Stimulated activated CD4-positive, alpha-beta T cell treated with anti-CD3 and anti-CD28 coated beads, Interleukin-1b, Interleukin-23, amount 100 ng/mL, for 4 hours (primary cell): Measurements from ENCODE around the gene CELF4.

Source experiments
- DNase-seq, 2 donors: peaks; one replicate each; pipeline ENCODE4 v3.0.0-alpha.2; 2020; ENCODE audit warnings: low read depth in 2 of 2

Gene CELF4

GRCh38 chr18:37565101-37565976 lies at the start of gene CELF4:
TSS of gene CELF4 (minus strand) at chr18:37565798.
- no peak for DNase-seq

- DNase-seq = no peak
These were observed 47.6 kb upstream of the CELF4 start for GRCh38 chr18:37613253-37613565.

GRCh38 chr18:37612524-37613252 lies 47.1 kb upstream of the CELF4 start:
- no peak for DNase-seq

DNA sequence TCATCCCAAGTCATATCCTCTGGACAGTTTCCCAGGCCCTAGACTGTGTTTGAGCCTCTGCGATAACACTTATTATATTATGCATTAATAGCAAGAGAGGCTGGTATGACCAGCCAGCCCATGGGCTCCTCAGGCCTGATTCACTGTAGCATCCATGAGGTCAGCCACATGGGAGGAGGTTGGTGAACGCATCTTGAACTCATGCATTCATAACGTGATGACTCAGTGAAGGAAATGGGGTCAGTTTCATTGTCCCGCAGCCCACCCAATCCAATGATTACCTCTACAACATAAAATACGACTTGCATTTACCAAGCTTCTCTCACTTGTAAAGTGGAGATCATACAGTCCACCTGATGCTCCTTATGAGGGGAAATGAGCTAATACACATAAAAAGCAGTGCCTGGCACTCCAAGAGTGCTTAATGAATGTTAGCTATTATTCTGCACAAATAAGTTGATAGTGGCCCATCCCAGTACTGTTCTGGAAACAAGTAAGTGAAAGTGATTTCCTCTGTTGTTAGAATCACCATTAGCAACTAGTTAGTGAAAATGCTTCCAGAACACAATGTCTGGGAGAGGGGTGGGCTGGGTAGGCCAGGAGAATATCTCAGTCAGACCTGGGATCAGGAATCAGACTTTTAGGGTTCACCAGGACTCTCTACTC lies 46.1 kb upstream of the CELF4 start:
- no peak for DNase-seq

DNA sequence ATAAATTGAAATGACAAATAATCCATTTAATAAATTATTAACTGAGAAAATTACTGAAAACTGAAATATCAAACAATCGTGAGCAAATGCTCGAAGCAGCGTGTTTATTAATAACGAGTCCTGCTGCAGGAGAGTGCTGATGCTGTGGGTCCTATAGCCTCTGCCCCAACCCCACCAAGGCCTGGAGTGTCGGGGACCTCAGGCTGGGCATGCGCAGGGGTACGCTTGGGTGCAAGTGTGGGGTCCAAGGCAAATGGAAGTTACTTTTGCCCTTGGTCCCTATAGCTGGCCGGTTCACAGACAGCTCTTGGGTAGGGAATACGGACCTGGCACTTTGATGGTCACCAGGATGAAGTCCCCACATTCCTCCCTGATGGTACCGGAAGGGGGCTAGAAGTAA lies 43.3 kb upstream of the CELF4 start:
- no peak for DNase-seq

DNA sequence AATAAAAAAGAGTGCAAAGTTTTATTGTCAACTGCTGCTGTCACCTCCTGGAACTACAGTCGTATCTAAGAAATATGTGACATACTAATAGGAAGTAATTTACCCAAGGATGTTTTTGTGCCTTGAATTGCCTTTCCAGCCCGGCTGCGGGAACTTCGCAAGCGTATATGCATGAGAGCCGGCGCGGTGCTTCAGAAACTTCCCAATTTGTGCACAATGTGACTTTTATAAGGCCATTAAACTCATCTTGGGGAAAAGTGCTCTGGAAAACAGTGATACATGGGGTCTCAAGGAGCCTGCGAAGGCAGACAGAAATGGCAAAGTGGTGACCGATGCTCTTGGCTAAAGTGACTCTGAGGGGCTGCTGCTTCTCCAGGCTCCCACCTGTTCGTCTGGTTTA lies 41.7 kb upstream of the CELF4 start:
- no peak for DNase-seq

- no peak for DNase-seq
These were observed 38.4 kb upstream of the CELF4 start for GRCh38 chr18:37604032-37604431.

DNA sequence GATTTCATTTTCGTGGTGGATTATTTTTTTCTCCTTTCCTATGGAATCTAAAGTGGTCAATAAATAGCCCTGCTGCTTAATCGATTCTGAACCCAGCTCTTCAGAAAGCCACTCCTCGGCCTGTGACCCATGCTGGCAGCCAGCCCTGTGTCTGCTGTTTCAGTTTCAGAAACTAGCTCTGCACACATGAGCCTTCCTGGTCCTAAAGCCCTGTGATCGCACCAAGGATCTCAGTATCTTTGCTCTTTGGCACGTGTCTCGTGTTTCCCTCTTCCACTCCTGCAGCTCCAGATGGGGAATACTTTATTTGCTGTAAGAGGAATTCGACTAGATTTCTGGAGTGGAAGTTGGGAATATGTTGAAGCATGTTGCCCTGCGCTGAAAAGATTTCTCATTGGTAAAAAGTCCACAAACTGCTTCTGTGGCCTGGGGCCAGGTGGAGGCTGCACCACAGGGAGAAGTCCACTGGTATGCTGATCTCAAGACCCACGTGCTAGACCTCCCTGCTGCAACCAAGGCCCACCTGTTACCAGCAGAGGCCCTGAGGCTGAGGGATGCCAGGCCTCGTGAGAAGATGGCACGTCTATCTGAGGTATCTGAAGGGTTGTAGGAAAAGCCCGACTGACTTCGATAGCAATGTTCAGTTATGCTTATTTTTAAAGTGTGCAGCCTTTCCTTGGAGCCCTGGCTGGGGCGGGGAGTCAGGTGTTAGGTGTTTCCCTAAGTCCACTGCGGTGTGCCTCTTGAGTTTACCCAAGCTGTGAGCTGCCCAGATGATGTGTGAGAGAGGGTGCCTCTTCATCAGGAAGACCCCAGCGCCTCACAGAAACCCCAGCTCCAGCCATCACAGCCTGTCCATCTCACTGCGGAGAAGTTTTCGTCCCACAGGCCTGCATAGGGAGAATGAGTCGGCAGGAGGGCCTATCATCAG lies 33.6 kb upstream of the CELF4 start:
- no peak for DNase-seq

- DNase-seq = no peak
These were observed 32.8 kb upstream of the CELF4 start for GRCh38 chr18:37598396-37598795.

DNA sequence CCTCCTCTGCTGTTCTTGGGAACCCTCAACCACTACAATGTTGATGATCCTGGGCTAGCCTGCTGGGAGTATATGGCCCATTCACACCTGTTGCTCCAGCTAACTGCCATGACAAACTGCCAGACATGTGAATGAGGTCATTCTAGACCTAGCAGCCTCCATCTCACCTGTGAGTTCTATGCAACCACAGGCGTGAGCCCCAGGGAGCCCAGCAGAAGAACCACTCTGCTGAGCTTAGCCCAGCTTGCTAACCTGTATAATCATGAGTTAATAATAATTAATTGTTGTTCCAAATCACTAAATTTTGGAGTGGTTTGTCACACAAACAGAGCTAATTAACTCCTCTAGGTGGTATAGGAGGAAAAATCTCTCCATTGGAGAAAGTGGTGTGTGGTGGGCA lies 24.7 kb upstream of the CELF4 start:
- no peak for DNase-seq

- no peak for DNase-seq
These were observed 22.7 kb upstream of the CELF4 start for GRCh38 chr18:37588289-37588688.

DNA sequence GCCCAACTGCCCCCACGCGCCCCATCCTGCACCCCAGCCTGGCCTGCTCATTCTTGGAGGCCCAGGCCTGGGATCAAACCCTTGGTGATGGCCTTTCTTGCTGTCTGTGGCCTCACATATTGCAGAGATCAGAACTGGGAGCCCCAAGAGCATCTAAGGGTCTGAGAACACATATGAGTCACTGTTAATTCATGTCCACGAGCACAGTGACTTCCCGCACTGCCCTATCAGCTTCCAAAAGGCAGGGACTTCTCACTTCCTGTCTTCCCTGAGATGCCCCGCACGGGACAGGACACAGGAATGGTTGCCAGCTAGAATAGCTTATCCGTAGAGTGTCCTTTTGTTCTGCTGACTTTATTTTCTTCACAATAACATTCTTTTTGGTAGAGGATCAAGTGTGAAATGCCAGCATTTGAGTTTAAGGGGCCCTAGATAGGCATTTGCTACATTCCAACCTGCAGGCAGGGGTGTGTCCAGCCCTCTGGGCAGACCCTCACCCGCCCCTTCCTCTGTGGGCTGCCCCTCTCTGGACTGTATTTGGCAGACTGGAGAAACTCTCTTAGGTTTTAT lies 21.1 kb upstream of the CELF4 start:
- DNase-seq = no peak

GRCh38 chr18:37584952-37585695 lies 19.5 kb upstream of the CELF4 start:
- no peak for DNase-seq

DNA sequence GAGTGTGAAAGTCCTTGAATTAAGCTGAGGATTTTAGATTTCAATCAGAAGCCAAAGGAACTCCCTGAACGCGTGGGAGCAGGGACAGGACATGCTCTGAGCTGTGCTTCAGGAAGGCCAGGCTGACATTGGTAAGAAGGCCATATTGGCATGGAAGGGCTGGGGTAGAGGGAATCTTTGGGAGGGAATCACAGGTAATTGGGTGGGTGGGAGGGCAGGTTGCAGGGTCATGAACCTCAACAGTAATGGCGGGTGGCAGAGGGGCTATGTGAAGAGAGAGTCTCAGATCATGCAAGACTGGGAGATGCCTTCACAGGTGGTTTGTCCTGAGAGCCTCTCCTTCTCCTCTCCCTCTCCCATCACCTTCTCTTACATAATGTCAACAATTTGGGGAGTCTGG lies 18.6 kb upstream of the CELF4 start:
- no peak for DNase-seq

GRCh38 chr18:37582261-37582660 lies 16.7 kb upstream of the CELF4 start:
- DNase-seq = no peak

DNA sequence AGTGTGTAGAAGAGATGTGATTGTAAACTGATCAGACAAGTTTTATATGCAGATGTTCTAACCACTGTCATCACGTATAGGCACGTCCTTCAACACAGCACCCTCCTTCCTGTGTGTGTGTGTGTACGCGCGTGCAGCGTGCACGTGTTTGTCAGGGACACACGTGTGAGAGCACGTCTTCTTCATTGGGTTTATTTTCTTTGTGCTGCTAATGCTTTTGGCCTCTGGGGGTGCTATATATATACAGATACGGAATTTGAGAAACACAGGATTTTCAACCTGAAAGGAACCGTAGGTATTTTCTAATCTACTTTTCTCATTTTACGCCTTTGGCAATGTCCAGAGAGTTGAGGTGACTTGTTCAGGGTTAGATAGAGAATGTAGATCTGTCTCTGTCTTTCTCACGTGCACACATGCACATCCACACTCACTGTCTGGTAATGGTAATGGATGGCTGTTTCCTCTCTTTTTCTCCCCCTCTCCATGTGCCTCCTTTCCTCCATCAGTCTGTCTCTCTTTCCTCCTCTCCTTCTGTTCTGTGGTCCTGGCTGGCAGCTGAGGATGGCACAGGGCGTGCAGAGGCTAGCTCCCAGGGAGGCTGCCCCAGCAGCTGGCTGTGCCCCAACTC lies 13.4 kb upstream of the CELF4 start:
- no peak for DNase-seq

GRCh38 chr18:37578182-37578678 lies 12.6 kb upstream of the CELF4 start:
- no peak for DNase-seq

- DNase-seq = no peak
These were observed 11.5 kb upstream of the CELF4 start for GRCh38 chr18:37577051-37577611.

- DNase-seq = no peak
These were observed 10.0 kb upstream of the CELF4 start for GRCh38 chr18:37575646-37576045.

- DNase-seq = no peak
These were observed 8.5 kb upstream of the CELF4 start for GRCh38 chr18:37574113-37574512.
